MCF 10A (cell line): ENCODE data around the gene CLCN4. TPM values are rescaled to one million over a fixed set of nuclear protein-coding genes. Genes with fewer than 3 reads are reported as not detected.

Experiments used
- BruUV-seq: library from RNA; stranded (reverse); fragments of 400-500 nt; replicated peaks from 2 replicates; lab custom pipeline; 2021; lab: Mats Ljungman, UMichigan
- CTCF ChIA-PET: fragments of 300-600 bp; sonication (Branson Sonifier 250); formaldehyde crosslinking; extraction: SDS; loops from one replicate; lab custom pipeline; 2021; ENCODE audit warnings: antibody characterized with exemption, inconsistent platforms; lab: Yijun Ruan, JAX
- POLR2A ChIA-PET: fragments of 300-600, 350-650 bp; sonication (Branson Sonifier 250); formaldehyde crosslinking; extraction: SDS; loops from one replicate; lab custom pipeline; 2020; ENCODE audit warnings: antibody characterized with exemption, inconsistent platforms; lab: Yijun Ruan, JAX
- DNase-seq: peaks from one replicate; pipeline ENCODE4 v3.0.0-alpha.2; 2018; ENCODE audit not compliant: unreplicated experiment
- H3K27ac Mint-ChIP-seq: one replicate; pipeline ENCODE4 v1.8.0; 2022; ENCODE audit warnings: mild to moderate bottlenecking, low read depth, mixed read lengths; ENCODE audit not compliant: unreplicated experiment
- H3K27me3 Mint-ChIP-seq: one replicate; pipeline ENCODE4 v1.8.0; 2022; ENCODE audit warnings: mixed read lengths; ENCODE audit not compliant: insufficient read depth, unreplicated experiment
- H3K36me3 Mint-ChIP-seq: one replicate; pipeline ENCODE4 v1.8.0; 2022; ENCODE audit warnings: mild to moderate bottlenecking, moderate library complexity, mixed read lengths; ENCODE audit not compliant: insufficient read depth, unreplicated experiment
- H3K4me1 Mint-ChIP-seq: one replicate; pipeline ENCODE4 v1.8.0; 2022; ENCODE audit warnings: mixed read lengths; ENCODE audit not compliant: insufficient read depth, unreplicated experiment
- H3K4me3 Mint-ChIP-seq: one replicate; pipeline ENCODE4 v1.8.0; 2022; ENCODE audit warnings: mild to moderate bottlenecking, moderate library complexity, mixed read lengths; ENCODE audit not compliant: unreplicated experiment
- H3K9me3 Mint-ChIP-seq: one replicate; pipeline ENCODE4 v1.8.0; 2022; ENCODE audit warnings: mixed read lengths; ENCODE audit not compliant: unreplicated experiment
- CTCF ChIP-seq: fragments of 200-600 bp; IDR thresholded peaks from one replicate; pipeline ENCODE4 v1.8.0; 2022; ENCODE audit warnings: antibody characterized with exemption, mild to moderate bottlenecking; ENCODE audit not compliant: unreplicated experiment
- intact Hi-C: fragments of 100-400 bp; cut with micrococcal nuclease; formaldehyde crosslinking; loops from 2 replicates; pipeline ENCODE4 v1.14.1; 2022
- total RNA-seq: library from RNA; stranded (reverse); gene quantifications from 2 replicates; pipeline ENCODE4 v1.2.3, GENCODE V29; 2022

Gene CLCN4
- total RNA-seq, 1 experiment from 2014 or later = 7.3 TPM

- no peak for DNase-seq
- Mint-ChIP-seq H3K36me3 (peaks cover 38% of the 10 kb centered on the region), H3K9me3 (peaks cover 7% of the 10 kb centered on the region), H3K27me3 (no peaks in the 10 kb centered on the region), H3K4me1 (no peaks in the 10 kb centered on the region), H3K27ac (no peak overlapping the region), H3K4me3 (no peak overlapping the region)
- TF ChIP-seq CTCF = no peak
- CTCF ChIA-PET = interaction anchor here (0.5 to 0.7 kb wide), 2 partner anchors 9 to 572 kb away, joined by 3 to 7 read pairs; no protein-coding TSS in a partner anchor
- intact Hi-C loops = no loop called here
- POLR2A ChIA-PET = no interaction called here
- BruUV-seq = no TSS peak
Measured at GRCh38 chrX:10142041-10142599, 14.7 kb upstream of the CLCN4 start.

GRCh38 chrX:10143071-10143983, 13.4 kb upstream of the CLCN4 start:
- no peak for DNase-seq
- CTCF ChIA-PET = interaction anchor here (0.5 to 1.3 kb wide), 4 partner anchors 8 to 571 kb away, joined by 3 to 7 read pairs (median 4); no protein-coding TSS in a partner anchor
- no peak for TF ChIP-seq CTCF
- Mint-ChIP-seq H3K4me3 (no peak overlapping the region), H3K27me3 (no peaks in the 10 kb centered on the region), H3K36me3 (peaks cover 43% of the 10 kb centered on the region), H3K9me3 (peaks cover 7% of the 10 kb centered on the region), H3K27ac (no peak overlapping the region), H3K4me1 (no peaks in the 10 kb centered on the region)
- POLR2A ChIA-PET = interaction anchor here (0.6 kb wide), 1 partner anchor 246 kb away, joined by 3 read pairs; no protein-coding TSS in a partner anchor
- no TSS peak for BruUV-seq
- intact Hi-C loops = no loop called here

GRCh38 chrX:10146346-10146745, 10.4 kb upstream of the CLCN4 start:
- TF ChIP-seq CTCF = no peak
- Mint-ChIP-seq H3K4me1 (no peaks in the 10 kb centered on the region), H3K27me3 (no peaks in the 10 kb centered on the region), H3K9me3 (peaks cover 7% of the 10 kb centered on the region), H3K27ac (no peak overlapping the region), H3K4me3 (no peak overlapping the region), H3K36me3 (peaks cover 25% of the 10 kb centered on the region)
- ChIA-PET POLR2A (no interaction called here), CTCF (interaction anchor here (0.8 kb wide), 1 partner anchor 27 kb away, joined by 3 read pairs; no protein-coding TSS in a partner anchor)
- intact Hi-C loops = no loop called here
- no TSS peak for BruUV-seq
- DNase-seq = no peak

- Mint-ChIP-seq H3K9me3 (no peaks in the 10 kb centered on the region), H3K4me3 (no peak overlapping the region), H3K27ac (no peak overlapping the region), H3K4me1 (peaks cover 7% of the 10 kb centered on the region), H3K36me3 (peaks cover 5% of the 10 kb centered on the region), H3K27me3 (no peaks in the 10 kb centered on the region)
- ChIA-PET POLR2A (no interaction called here), CTCF (interaction anchor here (1.1 kb wide), 1 partner anchor 32 kb away, joined by 5 read pairs; no protein-coding TSS in a partner anchor)
- no peak for DNase-seq
- intact Hi-C loops = no loop called here
- no TSS peak for BruUV-seq
- no peak for TF ChIP-seq CTCF
Measured at GRCh38 chrX:10152086-10152485, 4.7 kb upstream of the CLCN4 start.
